HG03432 (cell line): Measurements from ENCODE around the gene PIGX.

Source experiments
- ATAC-seq: cut with Tn5 transposase; IDR thresholded peaks from one replicate; pipeline ENCODE4 v1.9.1; 2021; ENCODE audit warnings: mild to moderate bottlenecking, moderate library complexity; ENCODE audit not compliant: unreplicated experiment

PIGX gene

GRCh38 chr3:196754091-196754981, 42.2 kb downstream of the PIGX start:
- ATAC-seq: no peak

DNA sequence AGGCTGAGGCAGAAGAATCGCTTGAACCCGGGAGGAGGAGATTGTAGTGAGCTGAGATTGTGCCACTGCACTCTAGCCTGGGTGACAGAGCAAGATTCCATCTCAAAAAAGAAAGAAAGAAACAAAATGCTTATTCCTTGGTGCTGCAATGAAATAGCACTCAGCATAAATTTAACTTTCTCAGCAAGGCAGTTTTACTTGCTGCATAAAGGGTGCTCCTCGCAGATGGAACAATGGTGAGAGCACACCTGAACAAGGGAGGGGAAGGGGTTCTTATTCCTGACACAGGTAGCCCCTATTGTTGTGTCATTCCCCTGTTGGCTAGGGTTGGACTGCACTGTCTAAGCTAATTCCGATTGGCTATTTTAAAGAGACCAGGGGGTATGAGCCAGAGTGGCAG, 44.6 kb downstream of the PIGX start:
- no peak for ATAC-seq

- ATAC-seq: no peak
Observed at GRCh38 chr3:196757876-196758739, 45.9 kb downstream of the PIGX start.

DNA sequence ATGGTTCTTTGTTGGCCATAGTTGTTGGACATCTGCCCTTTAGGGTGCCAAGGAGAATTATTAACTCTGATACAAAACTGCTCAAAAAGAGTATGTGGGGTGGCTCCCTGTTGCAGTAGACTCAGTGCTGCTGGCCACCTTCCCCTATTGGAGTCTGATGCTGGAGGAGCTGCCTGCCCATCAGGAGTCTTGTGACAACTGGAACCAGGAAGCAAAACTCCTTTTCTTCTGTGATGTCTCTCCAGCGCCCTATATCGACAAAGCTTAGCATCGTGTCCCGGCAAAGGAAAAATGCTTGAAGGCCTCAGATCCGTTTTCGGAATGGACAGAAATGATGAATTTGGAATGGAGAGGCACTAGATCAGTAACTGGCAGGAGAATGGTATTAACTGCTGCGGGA, 51.0 kb downstream of the PIGX start:
- no peak for ATAC-seq

DNA sequence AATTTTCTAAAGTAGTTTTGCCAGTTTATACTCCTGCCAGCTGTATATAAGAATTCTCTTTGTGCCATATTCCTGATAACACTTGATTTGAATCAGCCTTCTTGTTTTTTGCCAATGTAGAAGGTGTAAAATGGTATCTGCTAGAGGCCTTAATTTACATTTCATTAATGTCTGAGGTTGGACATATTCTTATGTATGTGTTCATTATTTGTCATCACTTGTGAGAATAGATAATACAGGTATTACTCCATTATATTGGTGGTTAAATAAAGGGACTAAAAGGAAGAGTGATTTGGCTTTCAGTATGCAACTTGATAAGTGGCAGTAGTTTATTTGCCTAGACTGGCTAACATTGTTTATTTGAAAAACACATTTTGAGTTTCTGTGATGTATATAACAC, 53.3 kb downstream of the PIGX start:
- ATAC-seq: no peak

DNA sequence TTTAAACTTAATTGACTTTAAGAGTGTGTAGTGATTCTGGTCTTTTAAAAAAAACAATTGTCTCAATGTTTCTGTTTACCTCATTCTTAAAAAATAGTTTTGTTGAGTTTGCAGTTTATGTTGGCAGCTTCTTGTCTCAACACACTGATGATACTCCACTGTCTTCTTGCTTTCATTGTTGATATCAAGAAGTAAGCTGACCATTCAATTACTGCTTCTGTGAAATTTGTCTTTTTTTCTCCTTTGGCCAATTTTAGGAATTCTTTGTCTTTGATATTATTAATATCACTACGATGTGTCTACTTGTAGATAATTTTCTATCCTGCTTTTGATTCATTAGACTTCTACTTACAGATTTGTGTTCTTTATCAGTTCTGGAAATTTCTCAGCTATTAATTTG, 58.9 kb downstream of the PIGX start:
- no peak for ATAC-seq

DNA sequence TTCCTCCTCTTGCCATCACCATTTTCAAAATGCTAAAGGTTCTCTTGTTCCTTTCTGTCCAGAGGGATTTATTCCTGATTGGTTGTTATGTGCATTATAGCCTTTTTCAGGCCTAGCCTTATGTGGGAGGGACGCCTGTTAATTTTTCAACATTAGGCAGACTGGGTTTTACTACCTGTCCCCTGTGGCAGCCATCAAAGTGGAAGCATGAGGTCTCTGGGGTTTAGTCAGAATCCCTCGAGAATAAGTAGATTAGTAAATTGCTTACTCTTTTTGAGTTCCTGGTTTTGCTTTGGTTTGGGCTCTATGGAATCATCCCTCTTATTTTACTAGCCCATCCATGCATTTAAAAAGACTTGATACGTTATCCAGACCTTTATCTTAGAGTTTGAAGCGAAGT, 59.9 kb downstream of the PIGX start:
- no peak for ATAC-seq

- no peak for ATAC-seq
Observed at GRCh38 chr3:196772897-196773296, 60.7 kb downstream of the PIGX start.

DNA sequence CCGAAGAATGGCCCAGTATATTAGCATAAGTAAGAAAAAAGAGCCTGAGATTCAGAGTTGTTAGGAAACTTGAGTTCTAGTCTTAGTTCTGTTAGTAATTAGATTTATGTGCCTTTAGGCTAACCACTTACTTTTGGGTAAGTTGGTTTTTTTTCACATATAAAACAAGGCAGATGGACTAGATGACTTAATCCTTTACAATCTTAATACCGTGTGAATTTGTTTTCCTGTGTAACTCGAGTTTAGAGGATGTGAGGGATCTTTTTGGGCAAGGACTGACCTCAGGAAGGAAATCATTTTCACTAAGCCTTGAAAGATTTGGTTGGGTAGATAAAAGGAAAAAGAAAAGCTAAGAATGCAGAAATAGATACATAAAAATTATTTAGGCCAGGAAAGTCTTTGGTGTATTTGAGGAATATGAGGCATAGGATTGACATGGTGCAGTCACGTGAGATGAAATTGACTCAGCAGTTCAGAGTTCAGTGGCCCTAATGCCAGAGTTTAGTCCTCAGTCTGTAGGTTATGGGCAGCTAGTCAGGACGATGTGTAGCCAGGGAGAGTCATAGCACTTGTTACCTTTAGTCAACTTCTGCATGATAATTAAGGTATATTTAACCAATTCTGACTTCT, 62.1 kb downstream of the PIGX start:
- ATAC-seq: no peak

GRCh38 chr3:196774848-196775422, 62.8 kb downstream of the PIGX start:
- ATAC-seq: no peak

GRCh38 chr3:196775938-196776337, 63.8 kb downstream of the PIGX start:
- ATAC-seq: no peak

GRCh38 chr3:196777836-196778235, 65.7 kb downstream of the PIGX start:
- no peak for ATAC-seq

DNA sequence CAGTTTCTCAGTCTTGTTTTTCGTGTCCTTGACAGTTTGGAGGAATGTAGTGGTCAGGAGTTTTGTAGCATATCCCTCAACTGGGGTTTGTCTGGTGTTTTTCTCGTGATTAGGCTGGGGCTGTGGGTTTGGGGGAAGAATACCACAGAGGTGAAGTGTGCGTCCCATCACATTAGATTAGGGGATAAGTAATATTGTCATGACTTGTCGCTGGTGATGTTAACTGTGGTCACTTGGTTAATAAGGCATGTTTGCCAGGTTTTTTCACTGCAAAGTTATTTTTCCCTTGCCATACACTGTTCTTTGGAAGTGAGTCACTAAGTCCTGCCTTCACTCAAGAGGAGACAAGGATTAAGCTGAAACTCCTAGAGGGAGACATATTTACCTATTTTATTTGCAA, 66.6 kb downstream of the PIGX start:
- no peak for ATAC-seq

- no peak for ATAC-seq
Observed at GRCh38 chr3:196782511-196782910, 70.3 kb downstream of the PIGX start.
